ENCODE measurements around the gene SEC24C.
"Not testable (repeated sequence)": the region's sequence is repeated elsewhere in the genome, so short reads cannot be mapped to it uniquely, and the experiment has no call there.

SEC24C gene

GRCh38 chr10:73772281-73773151 lies 28.3 kb downstream of the SEC24C start:
- peak; percentile 20 to 38 for DNase-seq

GRCh38 chr10:73773152-73773879 lies 29.1 kb downstream of the SEC24C start:
- no peak for DNase-seq

- DNase-seq = no peak
Measured at GRCh38 chr10:73774637-73775036, 30.5 kb downstream of the SEC24C start.

GRCh38 chr10:73779018-73779417 lies 34.8 kb downstream of the SEC24C start:
- no peak for DNase-seq

- DNase-seq = no peak
Measured at GRCh38 chr10:73779539-73780197, 35.5 kb downstream of the SEC24C start.

- no peak for DNase-seq
Measured at GRCh38 chr10:73780301-73780700, 36.1 kb downstream of the SEC24C start.

- no peak for DNase-seq
Measured at GRCh38 chr10:73780966-73781365, 36.8 kb downstream of the SEC24C start.

- no peak for DNase-seq
Measured at GRCh38 chr10:73781548-73781878, 37.3 kb downstream of the SEC24C start.

GRCh38 chr10:73781879-73782748 lies 37.9 kb downstream of the SEC24C start, which contains the start of gene CHCHD1:
TSS of gene CHCHD1 (plus strand) at chr10:73782048. CDS start at chr10:73782076, 28 bp downstream.
- DNase-seq = peak; percentile 49 to 67

GRCh38 chr10:73782749-73783085 lies 38.5 kb downstream of the SEC24C start:
- no peak for DNase-seq

- peak; percentile 72 to 78 for DNase-seq
Measured at GRCh38 chr10:73785211-73785720, 41.1 kb downstream of the SEC24C start, which contains the start of gene ZSWIM8. TSS of gene ZSWIM8 (plus strand) at chr10:73785606. CDS start at chr10:73785879, 273 bp downstream.

GRCh38 chr10:73785721-73786511 lies 41.7 kb downstream of the SEC24C start:
- DNase-seq = no peak

GRCh38 chr10:73786512-73786885 lies 42.3 kb downstream of the SEC24C start:
- DNase-seq = no peak

GRCh38 chr10:73787031-73787800 lies 43.0 kb downstream of the SEC24C start:
- not testable (repeated sequence) for DNase-seq

- no peak for DNase-seq
Measured at GRCh38 chr10:73788864-73789658, 44.9 kb downstream of the SEC24C start.

- no peak for DNase-seq
Measured at GRCh38 chr10:73789659-73790055, 45.5 kb downstream of the SEC24C start.

- DNase-seq = no peak
Measured at GRCh38 chr10:73790886-73791625, 46.9 kb downstream of the SEC24C start.

- no peak for DNase-seq
Measured at GRCh38 chr10:73791871-73792400, 47.8 kb downstream of the SEC24C start.

- DNase-seq = no peak
Measured at GRCh38 chr10:73793456-73793855, 49.3 kb downstream of the SEC24C start.
